Measurements from ENCODE around the gene SRP14. TPM values are rescaled to one million over a fixed set of nuclear protein-coding genes. Genes with fewer than 3 reads are reported as not detected.

Gene SRP14
- total RNA-seq, 5 donors from 2014 or later (not counting 1 experiment from before 2014, with no cell fraction given): 115 to 128 (median 119) TPM

GRCh38 chr15:40034186-40034946 lies 4.6 kb downstream of the SRP14 start:
- Histone ChIP-seq H3K4me3 (ENCODE audit: control insufficient read depth in 1 of 2, extremely low read depth in 1 of 2, low read length in 1 of 2) (no peak overlapping the region), H3K27ac (ENCODE audit: low read length) (no peak overlapping the region), H3K9me3 (no peaks in the 10 kb centered on the region), H3K27me3 (replicated peaks in 1 of 2; ENCODE audit: control insufficient read depth in 2 of 2, extremely low read depth in 1 of 2, insufficient read depth in 2 of 2, low read length in 1 of 2) (no peaks in the 10 kb centered on the region), H3K36me3 (ENCODE audit: control insufficient read depth in 2 of 2, extremely low read depth in 1 of 2, insufficient read depth in 1 of 2, low read length in 1 of 2) (peaks cover 10 to 70% of the 10 kb centered on the region in 2 donors), H3K4me1 (ENCODE audit: control insufficient read depth in 1 of 2, extremely low read depth in 1 of 2, insufficient read depth in 2 of 2, low read length in 2 of 2) (peaks cover 9 to 11% of the 10 kb centered on the region in 2 experiments)
- Mint-ChIP-seq H3K27ac (no peak overlapping the region), H3K4me3 (no peak overlapping the region), H3K27me3 (no peaks in the 10 kb centered on the region), H3K4me1 (peaks cover 30 to 37% (median 33%) of the 10 kb centered on the region in 3 donors), H3K36me3 (peaks cover 45% of the 10 kb centered on the region), H3K9me3 (no peaks in the 10 kb centered on the region)
- CTCF ChIA-PET: interaction anchor here (0.5 to 1.0 kb wide), 5 partner anchors 11 to 448 kb away, joined by 3 read pairs; no protein-coding TSS in a partner anchor
- DNase-seq (no peak), ATAC-seq (replicated peaks in 1 of 4) (no peak)
- POLR2A ChIA-PET: interaction anchor here in 1 of 2 donors (0.5 to 0.6 kb wide), 2 partner anchors 8 to 249 kb away, joined by 3 read pairs; no protein-coding TSS in a partner anchor
- WGBS (ENCODE audit: insufficient coverage): 63% methylated on average over 1 of the region's 3 CpGs

DNA sequence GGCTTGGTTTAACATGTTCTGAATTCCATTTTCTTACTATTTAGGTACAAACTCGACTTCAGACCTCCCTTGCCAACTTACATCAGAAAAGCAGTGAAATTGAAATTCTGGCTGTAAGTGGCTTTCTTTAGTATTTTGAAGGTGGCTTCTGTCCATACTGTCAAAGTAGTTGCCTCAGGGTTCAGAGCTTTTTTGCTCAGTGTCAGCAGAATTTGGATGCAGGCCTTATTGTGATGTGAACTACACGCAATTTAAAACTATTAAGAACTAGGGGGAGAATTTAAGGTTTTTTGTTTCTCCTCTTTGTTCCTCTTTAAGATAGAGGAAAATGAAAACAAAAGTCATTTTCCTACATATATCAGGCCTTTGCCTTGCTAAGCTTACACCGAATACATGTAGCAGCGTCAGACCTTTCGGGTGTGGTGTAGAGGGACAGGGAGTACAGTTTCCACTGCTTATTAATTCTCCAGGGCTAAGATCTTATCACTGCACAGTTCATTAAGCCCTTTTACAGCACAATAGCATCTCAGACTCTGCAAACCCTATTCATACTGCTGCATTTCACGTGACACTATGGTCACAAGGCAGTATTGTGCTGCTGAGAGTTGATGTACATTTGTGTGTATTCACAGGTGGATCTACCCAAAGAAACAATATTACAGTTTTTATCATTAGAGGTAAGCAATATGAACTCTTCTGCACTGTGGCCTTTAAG lies 6.7 kb downstream of the SRP14 start:
- Mint-ChIP-seq H3K27me3 (no peaks in the 10 kb centered on the region), H3K36me3 (peaks cover 45% of the 10 kb centered on the region), H3K27ac (no peak overlapping the region), H3K4me1 (peaks cover 9 to 18% (median 15%) of the 10 kb centered on the region in 3 donors), H3K4me3 (no peak overlapping the region), H3K9me3 (no peaks in the 10 kb centered on the region)
- H3K36me3 ChIP-seq (ENCODE audit: control insufficient read depth in 2 of 2, extremely low read depth in 1 of 2, insufficient read depth in 1 of 2, low read length in 1 of 2): peaks cover 10 to 71% of the 10 kb centered on the region in 2 donors
- H3K9me3 ChIP-seq: no peaks in the 10 kb centered on the region
- DNase-seq: no peak
- CTCF ChIA-PET: interaction anchor here in 1 of 2 donors (0.5 to 0.7 kb wide), 2 partner anchors 224 to 1377 kb away, joined by 5 to 6 read pairs; no protein-coding TSS in a partner anchor
- no peaks in the 10 kb centered on the region for H3K27me3 ChIP-seq (replicated peaks in 1 of 2; ENCODE audit: control insufficient read depth in 2 of 2, extremely low read depth in 1 of 2, insufficient read depth in 2 of 2, low read length in 1 of 2)
- no peak overlapping the region for H3K27ac ChIP-seq (ENCODE audit: low read length)
- no peak overlapping the region for H3K4me3 ChIP-seq (ENCODE audit: control insufficient read depth in 1 of 2, extremely low read depth in 1 of 2, low read length in 1 of 2)
- WGBS (ENCODE audit: insufficient coverage): no CpG with 5 or more reads among the region's 6 CpGs
- no peaks in the 10 kb centered on the region for H3K4me1 ChIP-seq (ENCODE audit: control insufficient read depth in 1 of 2, extremely low read depth in 1 of 2, insufficient read depth in 2 of 2, low read length in 2 of 2)
- POLR2A ChIA-PET: no interaction called here
- no peak for ATAC-seq (replicated peaks in 1 of 4)

GRCh38 chr15:40031300-40031699 lies 7.7 kb downstream of the SRP14 start:
- POLR2A ChIA-PET: no interaction called here
- no peak for DNase-seq
- WGBS (ENCODE audit: insufficient coverage): 80% methylated on average over 1 of the region's 3 CpGs
- Mint-ChIP-seq H3K36me3 (peaks cover 43% of the 10 kb centered on the region), H3K4me1 (peaks cover 2 to 10% (median 7%) of the 10 kb centered on the region in 3 donors), H3K27ac (no peak overlapping the region), H3K9me3 (no peaks in the 10 kb centered on the region), H3K27me3 (no peaks in the 10 kb centered on the region), H3K4me3 (no peak overlapping the region)
- Histone ChIP-seq H3K9me3 (no peaks in the 10 kb centered on the region), H3K27me3 (replicated peaks in 1 of 2; ENCODE audit: control insufficient read depth in 2 of 2, extremely low read depth in 1 of 2, insufficient read depth in 2 of 2, low read length in 1 of 2) (no peaks in the 10 kb centered on the region), H3K4me3 (ENCODE audit: control insufficient read depth in 1 of 2, extremely low read depth in 1 of 2, low read length in 1 of 2) (no peak overlapping the region), H3K36me3 (ENCODE audit: control insufficient read depth in 2 of 2, extremely low read depth in 1 of 2, insufficient read depth in 1 of 2, low read length in 1 of 2) (peaks cover 10 to 66% of the 10 kb centered on the region in 2 donors), H3K4me1 (ENCODE audit: control insufficient read depth in 1 of 2, extremely low read depth in 1 of 2, insufficient read depth in 2 of 2, low read length in 2 of 2) (no peaks in the 10 kb centered on the region), H3K27ac (ENCODE audit: low read length) (no peak overlapping the region)
- CTCF ChIA-PET: interaction anchor here (0.6 to 0.7 kb wide), 2 partner anchors 11 to 225 kb away, joined by 5 to 6 read pairs; no protein-coding TSS in a partner anchor
- ATAC-seq (replicated peaks in 1 of 4): no peak

- Histone ChIP-seq H3K27me3 (replicated peaks in 1 of 2; ENCODE audit: control insufficient read depth in 2 of 2, extremely low read depth in 1 of 2, insufficient read depth in 2 of 2, low read length in 1 of 2) (no peaks in the 10 kb centered on the region), H3K4me3 (ENCODE audit: control insufficient read depth in 1 of 2, extremely low read depth in 1 of 2, low read length in 1 of 2) (no peak overlapping the region), H3K9me3 (no peaks in the 10 kb centered on the region), H3K36me3 (ENCODE audit: control insufficient read depth in 2 of 2, extremely low read depth in 1 of 2, insufficient read depth in 1 of 2, low read length in 1 of 2) (peaks cover 10 to 61% of the 10 kb centered on the region in 2 donors), H3K27ac (ENCODE audit: low read length) (no peak overlapping the region), H3K4me1 (ENCODE audit: control insufficient read depth in 1 of 2, extremely low read depth in 1 of 2, insufficient read depth in 2 of 2, low read length in 2 of 2) (no peaks in the 10 kb centered on the region)
- H3K36me3 Mint-ChIP-seq: peaks cover 43% of the 10 kb centered on the region
- 40% methylated on average over 1 of the region's 7 CpGs for WGBS (ENCODE audit: insufficient coverage)
- ChIA-PET POLR2A (no interaction called here), CTCF (no interaction called here)
- no peaks in the 10 kb centered on the region for H3K9me3 Mint-ChIP-seq
- DNase-seq (no peak), ATAC-seq (replicated peaks in 1 of 4) (peak in 1 of 4 experiments; percentile 38)
- peaks cover 0 to 6% (median 0%) of the 10 kb centered on the region in 3 donors for H3K4me1 Mint-ChIP-seq
- H3K4me3 Mint-ChIP-seq: no peak overlapping the region
- H3K27me3 Mint-ChIP-seq: no peaks in the 10 kb centered on the region
- no peak overlapping the region for H3K27ac Mint-ChIP-seq
Observed at GRCh38 chr15:40029979-40030893, 8.7 kb downstream of the SRP14 start.

GRCh38 chr15:40028853-40029252 lies 10.1 kb downstream of the SRP14 start:
- DNase-seq: no peak
- Histone ChIP-seq H3K36me3 (ENCODE audit: control insufficient read depth in 2 of 2, extremely low read depth in 1 of 2, insufficient read depth in 1 of 2, low read length in 1 of 2) (peaks cover 10 to 51% of the 10 kb centered on the region in 2 donors), H3K27ac (ENCODE audit: low read length) (no peak overlapping the region), H3K9me3 (no peaks in the 10 kb centered on the region), H3K4me3 (ENCODE audit: control insufficient read depth in 1 of 2, extremely low read depth in 1 of 2, low read length in 1 of 2) (no peak overlapping the region), H3K4me1 (ENCODE audit: control insufficient read depth in 1 of 2, extremely low read depth in 1 of 2, insufficient read depth in 2 of 2, low read length in 2 of 2) (no peaks in the 10 kb centered on the region), H3K27me3 (replicated peaks in 1 of 2; ENCODE audit: control insufficient read depth in 2 of 2, extremely low read depth in 1 of 2, insufficient read depth in 2 of 2, low read length in 1 of 2) (no peaks in the 10 kb centered on the region)
- WGBS (ENCODE audit: insufficient coverage): no CpG with 5 or more reads among the region's 3 CpGs
- ATAC-seq (replicated peaks in 1 of 4): no peak
- H3K4me3 Mint-ChIP-seq: no peak overlapping the region
- no peaks in the 10 kb centered on the region for H3K9me3 Mint-ChIP-seq
- H3K4me1 Mint-ChIP-seq: no peaks in the 10 kb centered on the region
- CTCF ChIA-PET: interaction anchor here in 1 of 2 donors (0.7 kb wide), 1 partner anchor 412 kb away, joined by 3 read pairs; the partner anchor contains the start of gene BAHD1
- no peaks in the 10 kb centered on the region for H3K27me3 Mint-ChIP-seq
- POLR2A ChIA-PET: interaction anchor here in 1 of 2 donors (0.5 kb wide), 1 partner anchor 12 kb away, joined by 3 read pairs; no protein-coding TSS in a partner anchor
- no peak overlapping the region for H3K27ac Mint-ChIP-seq
- peaks cover 39% of the 10 kb centered on the region for H3K36me3 Mint-ChIP-seq

GRCh38 chr15:40028193-40028592 lies 10.8 kb downstream of the SRP14 start:
- Histone ChIP-seq H3K9me3 (no peaks in the 10 kb centered on the region), H3K4me3 (ENCODE audit: control insufficient read depth in 1 of 2, extremely low read depth in 1 of 2, low read length in 1 of 2) (no peak overlapping the region), H3K4me1 (ENCODE audit: control insufficient read depth in 1 of 2, extremely low read depth in 1 of 2, insufficient read depth in 2 of 2, low read length in 2 of 2) (no peaks in the 10 kb centered on the region), H3K36me3 (ENCODE audit: control insufficient read depth in 2 of 2, extremely low read depth in 1 of 2, insufficient read depth in 1 of 2, low read length in 1 of 2) (peaks cover 6 to 47% of the 10 kb centered on the region in 2 donors), H3K27me3 (replicated peaks in 1 of 2; ENCODE audit: control insufficient read depth in 2 of 2, extremely low read depth in 1 of 2, insufficient read depth in 2 of 2, low read length in 1 of 2) (no peaks in the 10 kb centered on the region), H3K27ac (ENCODE audit: low read length) (no peak overlapping the region)
- no peaks in the 10 kb centered on the region for H3K9me3 Mint-ChIP-seq
- peaks cover 44% of the 10 kb centered on the region for H3K36me3 Mint-ChIP-seq
- POLR2A ChIA-PET: no interaction called here
- WGBS (ENCODE audit: insufficient coverage): no CpG with 5 or more reads among the region's 3 CpGs
- H3K4me1 Mint-ChIP-seq: no peaks in the 10 kb centered on the region
- H3K27me3 Mint-ChIP-seq: no peaks in the 10 kb centered on the region
- DNase-seq (no peak), ATAC-seq (replicated peaks in 1 of 4) (no peak)
- H3K27ac Mint-ChIP-seq: no peak overlapping the region
- no peak overlapping the region for H3K4me3 Mint-ChIP-seq
- CTCF ChIA-PET: no interaction called here

All from T-cell (primary cell).